Activated T-cell treated with anti-CD3 and anti-CD28 coated beads for 24 hours (primary cell): Measurements from ENCODE around the gene RAP1GAP.

Experiments
- DNase-seq: peaks from one replicate; pipeline ENCODE4 v3.0.0-alpha.2; 2020; ENCODE audit warnings: low read depth

The RAP1GAP gene

DNA sequence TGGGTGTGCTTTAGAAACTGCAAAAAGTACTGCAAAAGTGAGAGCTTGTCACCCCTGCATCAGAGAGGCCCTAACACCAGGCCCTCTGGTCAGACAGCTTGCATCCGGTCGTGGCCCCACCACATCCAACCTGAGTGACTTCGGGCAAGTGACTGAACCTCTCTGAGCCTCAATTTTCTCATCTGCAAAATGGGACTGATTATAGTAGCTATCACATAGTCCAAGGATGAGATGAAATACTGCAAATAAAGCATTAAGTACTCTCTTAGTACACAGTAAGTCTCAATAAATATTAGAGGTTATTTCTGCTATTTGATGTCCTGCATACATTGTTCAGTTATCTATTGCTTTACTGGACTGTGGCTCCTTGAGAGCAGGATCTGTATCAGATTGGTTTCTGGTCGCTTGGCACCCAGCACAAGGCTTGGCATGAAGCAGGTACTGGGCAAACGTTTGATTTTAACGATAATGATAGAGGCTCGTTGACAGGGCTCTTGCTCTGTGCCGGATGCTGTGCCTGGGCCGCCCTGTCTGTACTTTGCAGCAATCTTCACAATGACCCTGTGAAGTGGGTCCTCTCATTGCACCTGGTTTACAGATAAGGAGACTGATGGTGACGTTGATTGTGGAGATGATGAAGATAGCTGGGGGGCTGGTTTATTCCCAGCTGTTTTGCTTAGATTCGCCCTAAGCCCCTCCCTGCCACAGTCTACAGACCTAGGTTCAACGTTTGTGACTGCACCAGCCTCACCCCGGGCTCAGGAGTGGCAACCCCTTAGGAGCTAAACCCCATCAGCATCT is 43.6 kb downstream of the RAP1GAP start:
- no peak for DNase-seq

DNA sequence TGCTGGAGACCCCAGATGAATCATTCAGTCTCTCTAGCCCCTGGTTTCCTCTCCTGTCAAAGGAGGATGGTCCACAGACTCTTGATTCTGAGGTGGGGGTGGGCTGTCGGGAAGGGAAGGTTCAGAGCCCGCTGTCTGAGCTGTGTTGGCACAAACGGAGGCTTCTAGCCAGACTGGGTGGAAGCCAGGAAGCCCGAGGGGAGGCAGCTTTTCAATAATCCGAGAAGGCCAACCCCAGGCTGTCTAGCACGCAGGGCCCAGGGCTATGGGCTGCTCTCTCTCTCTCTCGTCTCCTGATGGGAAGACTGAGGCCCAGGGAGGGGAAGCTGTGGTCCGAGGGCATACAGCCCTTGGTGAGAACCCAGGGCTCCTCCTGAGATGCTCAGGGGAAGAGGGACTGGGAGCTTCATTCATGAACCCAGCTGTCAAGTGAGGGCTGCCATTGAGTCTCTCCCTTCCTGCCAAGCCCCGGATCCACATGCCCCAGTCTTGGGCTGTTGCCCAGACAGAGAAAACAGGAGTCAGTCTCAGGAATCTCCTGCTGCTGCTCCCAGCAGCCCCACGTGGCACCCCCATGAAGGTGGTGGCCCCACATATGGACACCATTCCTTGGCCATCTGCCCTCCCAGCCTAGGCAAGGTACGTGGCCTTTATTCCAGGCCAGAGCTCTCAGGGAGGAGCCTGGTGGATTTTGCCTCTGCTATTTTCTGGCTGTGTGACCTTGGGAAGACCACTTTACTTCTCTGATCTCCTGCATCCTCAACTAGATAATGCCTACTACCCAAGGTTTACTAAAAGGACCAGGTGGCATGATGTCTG is 44.4 kb downstream of the RAP1GAP start:
- no peak for DNase-seq

GRCh38 chr1:21623410-21623961 is 45.7 kb downstream of the RAP1GAP start:
- DNase-seq = no peak

DNA sequence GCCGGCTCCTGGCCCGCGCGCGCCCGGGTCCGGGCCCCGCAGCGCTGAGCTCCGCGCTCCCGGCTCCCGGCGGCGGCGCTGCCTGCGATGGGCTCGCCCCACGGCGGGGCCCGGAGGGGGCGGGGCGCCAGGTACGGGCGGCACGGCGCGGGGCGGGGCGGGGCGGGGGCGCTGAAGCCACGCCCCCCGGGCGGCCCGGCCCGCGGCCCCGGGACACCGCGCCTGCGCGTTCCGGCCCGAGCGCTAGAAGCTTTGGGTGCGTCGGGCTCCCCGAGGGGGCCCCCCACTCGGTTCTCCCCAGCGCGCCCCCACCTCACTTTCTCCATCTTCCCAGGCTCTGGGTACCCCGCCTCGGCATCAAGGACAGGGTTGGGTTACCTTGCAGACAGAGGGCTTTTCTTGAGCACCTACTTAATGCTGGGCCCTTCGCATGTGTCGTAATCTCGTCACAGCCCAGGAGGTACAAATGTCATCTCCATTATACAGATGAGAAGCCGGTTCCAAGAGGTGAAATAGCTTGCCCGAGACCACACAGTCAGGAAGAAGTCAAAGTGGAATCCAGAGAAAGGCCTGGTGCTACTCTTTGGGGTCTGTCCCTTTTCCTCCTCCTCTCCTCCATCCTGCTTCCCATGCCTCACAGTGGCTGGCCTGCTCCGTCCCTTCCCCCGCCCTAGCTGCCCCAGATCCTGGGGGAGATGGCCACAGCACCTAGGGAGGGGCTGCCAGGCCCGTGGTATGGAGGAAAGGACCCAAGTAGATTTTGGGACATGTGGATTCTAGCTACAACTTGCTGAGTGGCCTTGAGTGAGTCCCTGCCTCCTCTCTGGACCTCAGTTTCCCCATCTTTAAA is 46.5 kb downstream of the RAP1GAP start:
- DNase-seq = peak; percentile 42

- DNase-seq = no peak
Observed at GRCh38 chr1:21621761-21622436, 47.3 kb downstream of the RAP1GAP start.

DNA sequence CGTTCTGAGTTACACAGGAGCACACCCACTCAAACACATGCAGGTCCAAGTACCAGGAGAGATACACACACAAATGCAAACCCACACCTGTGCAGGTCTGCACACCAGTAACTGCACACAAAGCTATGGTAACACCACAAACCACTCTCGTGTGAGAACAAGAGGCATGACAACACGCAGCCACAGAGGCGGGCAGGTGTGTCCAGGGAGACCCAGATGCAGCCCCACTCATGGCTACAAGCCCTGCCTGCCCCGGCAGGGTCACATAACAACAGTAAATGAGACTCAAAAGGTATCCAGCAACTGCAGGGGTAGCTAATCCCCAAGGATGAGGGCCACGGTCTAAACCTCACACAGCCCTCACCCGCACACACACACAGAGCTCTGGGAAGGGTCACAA is 48.1 kb downstream of the RAP1GAP start:
- no peak for DNase-seq

DNA sequence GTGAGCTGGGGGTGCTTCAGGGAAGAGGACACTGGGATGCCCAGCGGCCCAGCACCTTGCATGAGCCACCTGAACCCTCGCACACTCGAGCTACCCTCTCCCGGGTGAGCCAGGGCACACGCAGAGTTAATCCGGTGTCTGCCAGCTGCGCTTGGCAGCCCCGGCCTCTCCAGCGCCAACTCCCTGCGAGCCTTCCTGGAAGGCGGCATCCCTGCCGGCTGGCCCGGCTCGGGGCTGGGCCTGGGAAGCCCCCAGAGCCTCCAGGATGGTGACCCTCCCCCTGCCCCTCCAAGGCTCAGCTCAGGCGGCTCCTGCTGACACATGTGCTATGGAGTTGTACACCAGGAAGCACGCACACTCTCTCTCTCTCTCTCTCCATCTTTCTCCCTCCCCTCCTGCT is 48.7 kb downstream of the RAP1GAP start:
- no peak for DNase-seq

GRCh38 chr1:21620011-21620410 is 49.1 kb downstream of the RAP1GAP start:
- no peak for DNase-seq

DNA sequence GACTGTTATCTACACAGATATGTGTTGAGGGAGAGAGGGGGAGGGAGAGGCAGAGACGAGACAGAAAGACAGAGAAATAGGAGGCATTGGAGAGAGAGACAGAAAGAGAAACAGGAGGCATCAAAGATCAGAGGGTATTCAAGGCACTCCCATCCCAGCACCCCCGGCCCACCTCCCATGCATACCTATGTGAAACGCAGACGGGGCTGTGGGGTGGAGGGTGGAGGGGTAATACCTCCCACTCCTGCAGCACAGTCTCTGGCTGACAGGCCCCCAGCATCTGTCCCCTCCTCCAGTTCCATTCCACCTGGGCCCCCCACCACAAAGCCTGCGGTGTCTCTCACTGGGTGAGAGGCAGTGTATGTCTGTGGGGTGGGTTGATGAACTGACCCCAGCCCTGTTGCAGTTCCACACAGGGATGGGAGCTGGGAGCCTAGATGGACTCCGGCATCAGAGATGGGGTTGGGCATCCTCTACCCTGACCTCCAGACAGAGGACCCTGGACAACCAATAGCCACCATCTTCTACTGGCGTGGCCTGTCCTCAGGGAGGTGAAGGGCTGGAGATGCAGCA is 49.7 kb downstream of the RAP1GAP start:
- DNase-seq = no peak

GRCh38 chr1:21618561-21619374 is 50.4 kb downstream of the RAP1GAP start:
- DNase-seq = no peak

DNA sequence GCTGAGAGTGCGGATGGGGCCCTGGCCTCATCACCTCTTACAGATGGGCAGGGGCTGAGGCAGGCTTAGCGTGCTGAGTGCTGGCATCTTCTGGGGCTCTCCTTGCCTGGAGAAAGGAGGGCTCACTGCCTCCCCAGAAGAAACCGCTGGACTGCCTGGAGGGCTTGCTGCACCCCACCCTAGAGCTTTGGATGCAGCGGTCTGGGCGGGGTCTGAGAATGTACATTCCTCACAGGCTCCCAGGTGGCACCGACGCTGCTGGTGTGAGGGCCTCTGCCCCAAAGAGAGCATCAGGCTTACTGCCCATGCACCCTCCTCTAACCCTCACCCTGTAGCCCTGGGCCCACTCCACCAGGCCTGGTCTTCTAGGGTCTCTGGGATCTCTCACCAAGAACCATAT is 51.1 kb downstream of the RAP1GAP start:
- DNase-seq = no peak

DNA sequence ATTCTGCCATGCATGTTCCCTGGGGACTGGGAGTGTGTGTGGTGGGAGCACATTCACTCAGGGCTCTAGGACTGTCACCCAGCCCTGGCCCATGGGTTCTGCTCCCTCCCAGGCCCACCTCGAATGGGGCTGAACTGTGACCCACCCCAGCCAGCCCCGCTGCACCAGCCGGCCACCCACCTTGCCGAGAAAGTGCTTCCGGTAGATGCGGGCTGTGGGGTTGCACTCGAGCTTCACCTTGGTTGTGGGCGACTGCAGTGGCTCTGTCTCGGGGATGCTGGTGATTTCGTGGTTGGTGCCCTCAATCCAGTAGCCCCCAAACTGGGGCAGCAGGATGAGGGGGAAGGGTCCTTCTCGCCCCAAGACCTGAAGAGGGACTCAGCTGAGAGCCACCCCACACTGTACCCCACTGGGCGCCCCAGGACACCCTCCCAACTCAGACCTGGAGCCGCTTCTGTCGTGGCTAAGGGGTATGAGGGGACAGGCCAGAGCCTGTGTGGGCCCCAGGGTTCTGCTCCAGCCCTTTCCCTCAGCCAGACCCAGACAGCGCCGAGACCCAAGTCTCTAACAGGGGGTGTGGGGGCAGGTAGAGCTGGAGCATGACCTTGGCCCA is 51.9 kb downstream of the RAP1GAP start:
- DNase-seq = no peak

- DNase-seq = no peak
Observed at GRCh38 chr1:21616372-21616771, 52.8 kb downstream of the RAP1GAP start.

DNA sequence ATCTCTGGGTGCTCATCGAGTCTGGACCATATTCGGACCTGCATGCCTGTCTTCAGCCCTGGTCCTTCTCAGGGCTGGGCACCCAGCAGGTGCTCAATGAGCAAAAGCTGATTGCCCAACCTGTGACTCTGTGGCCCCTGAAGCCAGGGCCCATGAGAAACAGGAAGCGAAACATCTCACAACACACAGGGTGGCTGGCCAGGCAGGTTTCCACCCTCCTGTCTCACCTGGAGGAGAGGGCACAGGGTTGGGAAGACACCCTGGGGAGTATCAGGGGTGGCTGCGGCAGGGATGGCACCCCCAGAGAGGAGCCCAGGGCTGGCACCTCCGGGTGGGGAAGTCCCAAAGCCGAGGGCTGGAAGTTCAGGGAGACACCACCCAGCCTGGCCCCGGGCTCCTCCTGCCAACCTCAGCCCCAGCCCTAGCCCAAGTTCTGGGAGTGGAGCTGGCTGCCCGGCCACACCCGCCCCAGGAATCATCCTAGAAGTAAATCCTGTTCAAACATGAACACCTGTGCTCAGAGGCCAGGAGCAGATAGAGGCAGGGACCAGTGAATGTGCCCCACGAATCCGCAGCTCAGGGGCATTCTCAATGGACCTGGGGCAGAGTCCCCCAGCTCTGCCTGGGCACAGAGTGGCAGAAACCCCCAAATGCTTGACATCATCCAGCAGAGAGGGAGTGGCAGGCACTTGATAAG is 54.6 kb downstream of the RAP1GAP start:
- no peak for DNase-seq

DNA sequence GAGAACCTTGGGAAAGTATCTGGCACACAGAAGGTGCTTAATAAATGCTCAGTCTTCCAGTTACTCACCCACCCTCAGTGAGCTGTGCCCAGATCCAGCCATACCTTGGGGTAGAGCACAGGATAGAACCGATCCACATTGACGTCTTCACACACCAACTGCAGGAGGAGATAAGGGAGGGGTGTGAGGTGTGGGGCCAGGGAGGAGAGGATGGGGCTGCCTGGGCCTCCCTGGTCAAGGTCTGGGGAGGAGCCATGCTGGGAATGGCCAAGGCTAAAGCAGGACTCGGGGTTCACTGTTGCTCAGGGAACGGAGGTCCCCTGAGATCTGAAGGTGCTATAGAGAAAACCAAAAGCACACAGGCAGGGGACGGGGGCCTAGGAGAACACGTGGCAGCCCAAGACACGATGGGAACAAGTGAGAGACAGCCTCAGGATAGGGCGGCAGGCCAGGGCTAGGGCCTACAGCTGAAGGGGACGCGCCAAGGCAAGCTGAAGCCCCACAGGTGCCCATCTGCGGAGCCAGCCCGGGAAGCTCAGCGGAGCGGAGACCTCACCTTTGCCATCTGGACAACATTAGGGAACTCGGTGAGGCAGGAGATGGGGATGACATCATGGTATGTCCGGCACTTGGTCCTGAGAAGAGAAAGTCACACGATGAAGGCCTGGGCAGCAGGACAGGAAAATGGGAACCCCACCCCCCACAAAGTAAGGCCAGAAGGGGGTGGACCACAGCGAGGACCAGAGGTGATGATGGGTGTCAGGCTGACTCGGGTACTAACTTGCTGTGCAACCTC is 55.9 kb downstream of the RAP1GAP start:
- DNase-seq = no peak

- no peak for DNase-seq
Observed at GRCh38 chr1:21612057-21612456, 57.1 kb downstream of the RAP1GAP start.

- DNase-seq = no peak
Observed at GRCh38 chr1:21610989-21611785, 58.0 kb downstream of the RAP1GAP start.

DNA sequence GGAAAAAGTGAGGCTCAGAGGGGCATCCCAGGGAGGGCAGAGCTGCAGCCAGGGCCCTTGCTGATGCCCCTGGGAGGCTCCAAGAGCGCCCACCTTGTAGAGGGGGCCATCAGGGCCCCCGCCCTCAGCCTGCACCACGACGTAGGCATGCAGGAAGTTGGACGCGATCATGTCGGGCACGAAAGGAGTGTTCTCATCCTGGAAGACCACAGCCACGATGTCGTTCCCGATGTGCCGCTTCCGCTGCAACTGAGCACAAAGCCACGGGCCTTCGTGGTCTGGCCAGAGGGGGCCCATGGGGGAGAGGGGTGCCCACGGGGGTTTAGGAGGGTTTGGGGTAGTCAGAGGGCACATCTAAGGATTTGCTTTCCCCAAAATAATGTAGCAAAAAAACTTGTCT is 59.1 kb downstream of the RAP1GAP start:
- no peak for DNase-seq
